ENCODE data around the gene CPNE9. TPM values are rescaled to one million over a fixed set of nuclear protein-coding genes. Genes with fewer than 3 reads are reported as not detected.

Gene CPNE9
- total RNA-seq, 4 donors from 2014 or later: not detected

GRCh38 chr3:9750556-9751411 is 47.2 kb downstream of the CPNE9 start:
- peaks cover 0 to 23% (median 9%) of the 10 kb centered on the region in 4 donors for H3K36me3 ChIP-seq
- H3K9me3 ChIP-seq: no peaks in the 10 kb centered on the region
- peaks cover 19 to 41% (median 23%) of the 10 kb centered on the region in 4 donors for H3K4me1 ChIP-seq
- TF ChIP-seq POLR2A (IDR thresholded peaks at IDR 0.05) (no peak), CTCF (IDR thresholded peaks at IDR 0.05) (no peak), POLR2AphosphoS5 (IDR thresholded peaks at IDR 0.05) (no peak), EP300 (IDR thresholded peaks at IDR 0.05; ENCODE audit: low read depth) (no peak)
- intact Hi-C loops (cut with DNase I; ENCODE audit: low total_unique reads) (no loop called here), in situ Hi-C loops (cut with MboI; ENCODE audit: low pct_ligation_motif_present in 1 of 4, low pct_unique_long_range_greater_than_20kb in 1 of 4, low sequenced_read_pairs in 3 of 4) (no loop called here)
- H3K27ac ChIP-seq: peak overlapping the region; percentile 92 to 95 (median 93)
- H3K4me3 ChIP-seq: peak overlapping the region; percentile 33 to 78 (median 51)
- H3K27me3 ChIP-seq: no peaks in the 10 kb centered on the region
- 0 to 25% methylated on average over 2 to 17 of the region's 17 CpGs for WGBS, 2 donors (ENCODE audit: low coverage in 1 of 2)
- DNase-seq: peak; percentile 53

- in situ Hi-C loops (cut with MboI; ENCODE audit: low pct_ligation_motif_present in 1 of 4, low pct_unique_long_range_greater_than_20kb in 1 of 4, low sequenced_read_pairs in 3 of 4): no loop called here
- peak overlapping the region in 3 of 4 donors; percentile 21 to 39 (median 28) for H3K27ac ChIP-seq
- WGBS, 2 donors (ENCODE audit: low coverage in 1 of 2): 0 to 75% methylated on average over 1 to 8 of the region's 8 CpGs
Observed at GRCh38 chr3:9754678-9755077, 51.0 kb downstream of the CPNE9 start.

GRCh38 chr3:9757427-9757826 is 53.8 kb downstream of the CPNE9 start:
- Histone ChIP-seq H3K27ac (no peak overlapping the region), H3K4me3 (no peak overlapping the region), H3K27me3 (no peaks in the 10 kb centered on the region), H3K36me3 (peaks cover 0 to 20% (median 6%) of the 10 kb centered on the region in 4 donors), H3K4me1 (peaks cover 0 to 12% (median 0%) of the 10 kb centered on the region in 4 donors), H3K9me3 (no peaks in the 10 kb centered on the region)
- 89 to 93% methylated on average over 3 to 10 of the region's 13 CpGs for WGBS, 2 donors (ENCODE audit: low coverage in 1 of 2)
- intact Hi-C loops (cut with DNase I; ENCODE audit: low total_unique reads): no loop called here
- no peak for DNase-seq
- TF ChIP-seq POLR2AphosphoS5 (IDR thresholded peaks at IDR 0.05) (no peak), POLR2A (IDR thresholded peaks at IDR 0.05) (no peak), EP300 (IDR thresholded peaks at IDR 0.05; ENCODE audit: low read depth) (no peak), CTCF (IDR thresholded peaks at IDR 0.05) (no peak)
- in situ Hi-C loops (cut with MboI; ENCODE audit: low pct_ligation_motif_present in 1 of 4, low pct_unique_long_range_greater_than_20kb in 1 of 4, low sequenced_read_pairs in 3 of 4): no loop called here

More at GRCh38 chr3:9754678-9755077, 51.0 kb downstream of the CPNE9 start:
- Histone ChIP-seq H3K4me3 (no peak overlapping the region), H3K36me3 (peaks cover 0 to 20% (median 6%) of the 10 kb centered on the region in 4 donors), H3K9me3 (no peaks in the 10 kb centered on the region), H3K4me1 (peaks cover 14 to 30% (median 17%) of the 10 kb centered on the region in 4 donors), H3K27me3 (no peaks in the 10 kb centered on the region)
- no peak for DNase-seq
- intact Hi-C loops (cut with DNase I; ENCODE audit: low total_unique reads): no loop called here
- TF ChIP-seq CTCF (IDR thresholded peaks at IDR 0.05): no peak

- intact Hi-C loops (cut with DNase I; ENCODE audit: low total_unique reads) (no loop called here), in situ Hi-C loops (cut with MboI; ENCODE audit: low pct_ligation_motif_present in 1 of 4, low pct_unique_long_range_greater_than_20kb in 1 of 4, low sequenced_read_pairs in 3 of 4) (no loop called here)
- Histone ChIP-seq H3K27ac (no peak overlapping the region), H3K27me3 (no peaks in the 10 kb centered on the region), H3K9me3 (no peaks in the 10 kb centered on the region), H3K4me3 (no peak overlapping the region), H3K4me1 (no peaks in the 10 kb centered on the region), H3K36me3 (peaks cover 0 to 14% (median 4%) of the 10 kb centered on the region in 4 donors)
- TF ChIP-seq POLR2A (IDR thresholded peaks at IDR 0.05) (no peak), POLR2AphosphoS5 (IDR thresholded peaks at IDR 0.05) (no peak), CTCF (IDR thresholded peaks at IDR 0.05) (no peak), EP300 (IDR thresholded peaks at IDR 0.05; ENCODE audit: low read depth) (no peak)
- no peak for DNase-seq
- WGBS, 2 donors (ENCODE audit: low coverage in 1 of 2): 94 to 100% methylated on average over 5 to 10 of the region's 10 CpGs
Observed at GRCh38 chr3:9760779-9761505, 57.3 kb downstream of the CPNE9 start.
